ENCODE data around the gene TRIP13.

DNA sequence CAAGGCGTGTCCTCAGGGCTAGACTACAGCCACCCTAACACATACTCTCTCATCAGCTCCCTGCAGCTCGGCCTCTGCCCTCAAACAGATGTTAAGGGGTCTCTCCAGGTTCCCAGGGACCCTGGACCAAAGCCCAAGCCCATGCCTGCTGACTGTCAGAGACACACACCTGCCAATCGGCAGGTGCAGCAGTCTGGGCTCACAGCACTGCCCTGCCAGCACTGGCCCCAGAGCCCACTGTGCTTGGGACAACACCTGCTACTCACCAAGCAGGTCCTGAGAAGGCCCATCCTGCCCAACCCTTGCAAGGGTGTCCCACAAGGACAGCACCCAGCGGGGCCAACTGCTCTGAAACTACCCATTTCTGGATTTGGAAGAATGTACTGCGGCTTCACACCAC lies 21.7 kb upstream of the TRIP13 start:
- TF ChIP-seq, protein P1, sequence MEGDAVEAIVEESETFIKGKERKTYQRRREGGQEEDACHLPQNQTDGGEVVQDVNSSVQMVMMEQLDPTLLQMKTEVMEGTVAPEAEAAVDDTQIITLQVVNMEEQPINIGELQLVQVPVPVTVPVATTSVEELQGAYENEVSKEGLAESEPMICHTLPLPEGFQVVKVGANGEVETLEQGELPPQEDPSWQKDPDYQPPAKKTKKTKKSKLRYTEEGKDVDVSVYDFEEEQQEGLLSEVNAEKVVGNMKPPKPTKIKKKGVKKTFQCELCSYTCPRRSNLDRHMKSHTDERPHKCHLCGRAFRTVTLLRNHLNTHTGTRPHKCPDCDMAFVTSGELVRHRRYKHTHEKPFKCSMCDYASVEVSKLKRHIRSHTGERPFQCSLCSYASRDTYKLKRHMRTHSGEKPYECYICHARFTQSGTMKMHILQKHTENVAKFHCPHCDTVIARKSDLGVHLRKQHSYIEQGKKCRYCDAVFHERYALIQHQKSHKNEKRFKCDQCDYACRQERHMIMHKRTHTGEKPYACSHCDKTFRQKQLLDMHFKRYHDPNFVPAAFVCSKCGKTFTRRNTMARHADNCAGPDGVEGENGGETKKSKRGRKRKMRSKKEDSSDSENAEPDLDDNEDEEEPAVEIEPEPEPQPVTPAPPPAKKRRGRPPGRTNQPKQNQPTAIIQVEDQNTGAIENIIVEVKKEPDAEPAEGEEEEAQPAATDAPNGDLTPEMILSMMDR (IDR thresholded peaks at IDR 0.05): no peak
- no peak for TF ChIP-seq POLR2A (IDR thresholded peaks at IDR 0.05)

Data from lower leg skin (tissue), 3 donors.